Stimulated activated CD4-positive, alpha-beta T cell treated with anti-CD3 and anti-CD28 coated beads, Interleukin-1b, Interleukin-23, amount 100 ng/mL, for 48 hours (primary cell): Measurements from ENCODE around the gene PRR18.

Experiments used
- DNase-seq: peaks from one replicate; pipeline ENCODE4 v3.0.0-alpha.2; 2020

Gene PRR18

GRCh38 chr6:166305562-166306117 lies 2.6 kb downstream of the PRR18 start:
- DNase-seq: no peak

- DNase-seq: no peak
Observed at GRCh38 chr6:166304106-166304505, 4.1 kb downstream of the PRR18 start.

- DNase-seq: no peak
Observed at GRCh38 chr6:166301611-166302529, 6.3 kb downstream of the PRR18 start.

- DNase-seq: no peak
Observed at GRCh38 chr6:166300357-166300987, 7.7 kb downstream of the PRR18 start.

GRCh38 chr6:166297606-166298005 lies 10.6 kb downstream of the PRR18 start:
- no peak for DNase-seq

GRCh38 chr6:166296035-166296883 lies 11.9 kb downstream of the PRR18 start:
- no peak for DNase-seq

GRCh38 chr6:166293731-166294584 lies 14.2 kb downstream of the PRR18 start:
- DNase-seq: no peak

- no peak for DNase-seq
Observed at GRCh38 chr6:166289207-166290060, 18.8 kb downstream of the PRR18 start.

- DNase-seq: no peak
Observed at GRCh38 chr6:166286839-166287271, 21.3 kb downstream of the PRR18 start.

GRCh38 chr6:166285233-166285632 lies 23.0 kb downstream of the PRR18 start:
- no peak for DNase-seq

GRCh38 chr6:166284640-166285039 lies 23.6 kb downstream of the PRR18 start:
- DNase-seq: no peak

- DNase-seq: no peak
Observed at GRCh38 chr6:166282394-166283032, 25.7 kb downstream of the PRR18 start.

- DNase-seq: no peak
Observed at GRCh38 chr6:166281104-166281503, 27.1 kb downstream of the PRR18 start.

- no peak for DNase-seq
Observed at GRCh38 chr6:166279393-166279679, 28.9 kb downstream of the PRR18 start.

GRCh38 chr6:166278579-166279392 lies 29.4 kb downstream of the PRR18 start:
- DNase-seq: no peak

GRCh38 chr6:166277892-166278578 lies 30.2 kb downstream of the PRR18 start:
- no peak for DNase-seq

GRCh38 chr6:166277018-166277417 lies 31.2 kb downstream of the PRR18 start:
- no peak for DNase-seq

- peak; percentile 77 for DNase-seq
Observed at GRCh38 chr6:166275714-166276166, 32.5 kb downstream of the PRR18 start.
